ENCODE results near the gene PRCP.

The PRCP gene

GRCh38 chr11:82831364-82831763 lies 68.9 kb downstream of the PRCP start:
- TF ChIP-seq CTCF (IDR thresholded peaks at IDR 0.05; ENCODE audit: low read depth, low read length, missing control alignments): no peak
- no peak for DNase-seq
- H3K27ac ChIP-seq: no peak overlapping the region
- no peak overlapping the region for H3K4me3 ChIP-seq (ENCODE audit: low read depth, low read length)
- H3K36me3 ChIP-seq (replicated peaks): no peaks in the 10 kb centered on the region
- in situ Hi-C loops (cut with HindIII; ENCODE audit: low pct_ligation_motif_present, low sequenced_read_pairs): no loop called here
- H3K27me3 ChIP-seq (replicated peaks): no peaks in the 10 kb centered on the region

- Histone ChIP-seq H3K27ac (no peak overlapping the region), H3K36me3 (replicated peaks) (no peaks in the 10 kb centered on the region), H3K4me3 (ENCODE audit: low read depth, low read length) (no peak overlapping the region), H3K27me3 (replicated peaks) (no peaks in the 10 kb centered on the region)
- no peak for TF ChIP-seq CTCF (IDR thresholded peaks at IDR 0.05; ENCODE audit: low read depth, low read length, missing control alignments)
- in situ Hi-C loops (cut with HindIII; ENCODE audit: low pct_ligation_motif_present, low sequenced_read_pairs): no loop called here
- DNase-seq: no peak
These were observed 69.5 kb downstream of the PRCP start for GRCh38 chr11:82830746-82831145.

GRCh38 chr11:82829101-82829500 lies 71.1 kb downstream of the PRCP start:
- Histone ChIP-seq H3K27ac (no peak overlapping the region), H3K27me3 (replicated peaks) (no peaks in the 10 kb centered on the region), H3K36me3 (replicated peaks) (no peaks in the 10 kb centered on the region), H3K4me3 (ENCODE audit: low read depth, low read length) (no peak overlapping the region)
- in situ Hi-C loops (cut with HindIII; ENCODE audit: low pct_ligation_motif_present, low sequenced_read_pairs): no loop called here
- TF ChIP-seq CTCF (IDR thresholded peaks at IDR 0.05; ENCODE audit: low read depth, low read length, missing control alignments): no peak
- DNase-seq: no peak

- Histone ChIP-seq H3K4me3 (ENCODE audit: low read depth, low read length) (no peak overlapping the region), H3K36me3 (replicated peaks) (no peaks in the 10 kb centered on the region), H3K27ac (no peak overlapping the region), H3K27me3 (replicated peaks) (no peaks in the 10 kb centered on the region)
- TF ChIP-seq CTCF (IDR thresholded peaks at IDR 0.05; ENCODE audit: low read depth, low read length, missing control alignments): no peak
- in situ Hi-C loops (cut with HindIII; ENCODE audit: low pct_ligation_motif_present, low sequenced_read_pairs): no loop called here
- no peak for DNase-seq
These were observed 71.8 kb downstream of the PRCP start for GRCh38 chr11:82828472-82828871.

GRCh38 chr11:82826526-82826925 lies 73.7 kb downstream of the PRCP start:
- in situ Hi-C loops (cut with HindIII; ENCODE audit: low pct_ligation_motif_present, low sequenced_read_pairs): no loop called here

More at GRCh38 chr11:82826526-82826925, 73.7 kb downstream of the PRCP start:
- no peak for DNase-seq
- no peaks in the 10 kb centered on the region for H3K36me3 ChIP-seq (replicated peaks)
- no peak overlapping the region for H3K4me3 ChIP-seq (ENCODE audit: low read depth, low read length)
- TF ChIP-seq CTCF (IDR thresholded peaks at IDR 0.05; ENCODE audit: low read depth, low read length, missing control alignments): no peak
- no peak overlapping the region for H3K27ac ChIP-seq
- no peaks in the 10 kb centered on the region for H3K27me3 ChIP-seq (replicated peaks)

Data from brain microvascular endothelial cell (primary cell).